IMR-90 (cell line): Measurements from ENCODE around the gene NDUFAF4. TPM values are rescaled to one million over a fixed set of nuclear protein-coding genes. Genes with fewer than 3 reads are reported as not detected.

ENCODE experiments used
- ATAC-seq: fragments of 200-7000 bp; cut with Tn5 transposase; 2 replicates; pipeline ENCODE4 v1.9.1; 2020; ENCODE audit warnings: low read depth, mild to moderate bottlenecking, moderate library complexity
- BruUV-seq: library from RNA; stranded (reverse); fragments of 400-500 nt; replicated peaks from 2 replicates; lab custom pipeline; 2021; lab: Mats Ljungman, UMichigan
- CTCF ChIA-PET: fragments of 300-600 bp; formaldehyde crosslinking; extraction: SDS; loops from one replicate; lab custom pipeline; 2021; ENCODE audit warnings: antibody characterized with exemption; lab: Yijun Ruan, JAX
- POLR2A ChIA-PET: fragments of 300-600 bp; sonication (Branson Sonifier 250); formaldehyde crosslinking; loops from one replicate; lab custom pipeline; 2022; ENCODE audit warnings: antibody characterized with exemption; ENCODE audit not compliant: unreplicated experiment; lab: Charles Lee
- DNase-seq: peaks from one replicate; pipeline ENCODE4 v3.0.0; 2013
- H2AFZ ChIP-seq: replicated peaks from 2 replicates; pipeline ENCODE3; 2013; ENCODE audit warnings: low read length, mild to moderate bottlenecking; ENCODE audit not compliant: poor library complexity
- H2AK5ac ChIP-seq: 2 replicates; pipeline ENCODE4 v1.6.1; 2013; ENCODE audit warnings: low read depth, low read length, inconsistent platforms
- H2AK9ac ChIP-seq: replicated peaks from 2 replicates; pipeline ENCODE3; 2013; ENCODE audit warnings: mild to moderate bottlenecking, low read depth, low read length, moderate library complexity; ENCODE audit not compliant: poor library complexity
- H2BK120ac ChIP-seq: 2 replicates; pipeline ENCODE4 v1.6.1; 2013; ENCODE audit warnings: low read depth, low read length, inconsistent platforms
- H2BK15ac ChIP-seq: 3 replicates; pipeline ENCODE4 v1.6.1; 2013; ENCODE audit warnings: low read depth, low read length, inconsistent platforms
- H2BK20ac ChIP-seq: 2 replicates; pipeline ENCODE4 v1.6.1; 2013; ENCODE audit warnings: low read depth, mild to moderate bottlenecking, inconsistent platforms, low read length, moderate library complexity
- H2BK5ac ChIP-seq: 2 replicates; pipeline ENCODE4 v1.6.1; 2013; ENCODE audit warnings: mild to moderate bottlenecking, low read depth, low read length, inconsistent platforms; ENCODE audit not compliant: poor library complexity, severe bottlenecking
- H3K14ac ChIP-seq: replicated peaks from 2 replicates; pipeline ENCODE4 v1.6.1; 2013; ENCODE audit warnings: low read depth, low read length, inconsistent platforms
- H3K18ac ChIP-seq: 2 replicates; pipeline ENCODE4 v1.6.1; 2013; ENCODE audit warnings: low read depth, low read length, control low read depth
- H3K23ac ChIP-seq: 2 replicates; pipeline ENCODE4 v1.6.1; 2013; ENCODE audit warnings: low read depth, low read length, inconsistent platforms
- H3K27ac ChIP-seq: 2 replicates; pipeline ENCODE4 v1.5.1; 2013; ENCODE audit warnings: mild to moderate bottlenecking, control low read depth, low read length; ENCODE audit not compliant: insufficient read depth
- H3K27me3 ChIP-seq: 2 replicates; pipeline ENCODE4 v1.6.1; 2013; ENCODE audit warnings: low read length; ENCODE audit not compliant: control insufficient read depth, insufficient read depth
- H3K36me3 ChIP-seq: 2 replicates; pipeline ENCODE4 v1.6.1; 2013; ENCODE audit warnings: low read length, mixed read lengths; ENCODE audit not compliant: control insufficient read depth, insufficient read depth
- H3K4ac ChIP-seq: 2 replicates; pipeline ENCODE4 v1.6.1; 2013; ENCODE audit warnings: low read depth, low read length, inconsistent platforms
- H3K4me1 ChIP-seq: 2 replicates; pipeline ENCODE4 v1.6.1; 2013; ENCODE audit warnings: low read length, mixed read lengths; ENCODE audit not compliant: control insufficient read depth, insufficient read depth
- H3K4me2 ChIP-seq: 2 replicates; pipeline ENCODE4 v1.6.1; 2013; ENCODE audit warnings: low read depth, mild to moderate bottlenecking, control low read depth, low read length, moderate library complexity
- H3K4me3 ChIP-seq: 2 replicates; pipeline ENCODE4 v1.5.1; 2013; ENCODE audit warnings: low read depth, mild to moderate bottlenecking, control low read depth, low read length, moderate library complexity; ENCODE audit not compliant: insufficient read depth
- H3K56ac ChIP-seq: 2 replicates; pipeline ENCODE4 v1.6.1; 2013; ENCODE audit warnings: low read length, inconsistent platforms; ENCODE audit not compliant: insufficient read depth; ENCODE audit errors: extremely low read depth
- H3K79me1 ChIP-seq, 2 experiments: 2 replicates each; pipeline ENCODE4 v1.6.1; 2013; ENCODE audit warnings: low read length in 2 of 2, inconsistent platforms in 1 of 2, low read depth in 1 of 2
- H3K9ac ChIP-seq: 2 replicates; pipeline ENCODE4 v1.6.1; 2013; ENCODE audit warnings: low read depth, low read length, control low read depth
- H3K9me1 ChIP-seq: 2 replicates; pipeline ENCODE4 v1.6.1; 2013; ENCODE audit warnings: low read length, inconsistent platforms; ENCODE audit not compliant: insufficient read depth
- H3K9me3 ChIP-seq: 2 replicates; pipeline ENCODE4 v1.6.1; 2013; ENCODE audit warnings: low read length; ENCODE audit not compliant: control insufficient read depth, insufficient read depth
- H4K20me1 ChIP-seq: 2 replicates; pipeline ENCODE4 v1.6.1; 2013; ENCODE audit warnings: low read length, inconsistent platforms; ENCODE audit not compliant: insufficient read depth
- H4K5ac ChIP-seq: 2 replicates; pipeline ENCODE4 v1.6.1; 2013; ENCODE audit warnings: mild to moderate bottlenecking, low read depth, low read length, control low read depth
- H4K8ac ChIP-seq, 2 experiments: 2 replicates each; pipeline ENCODE4 v1.6.1; 2013; ENCODE audit warnings: low read depth in 2 of 2, low read length in 2 of 2, control low read depth in 1 of 2, inconsistent platforms in 1 of 2
- H4K91ac ChIP-seq: 2 replicates; pipeline ENCODE4 v1.6.1; 2013; ENCODE audit warnings: low read depth, low read length, inconsistent platforms; ENCODE audit not compliant: insufficient read depth
- CEBPB ChIP-seq: IDR thresholded peaks from 2 replicates; pipeline ENCODE4 v1.6.1; 2012; ENCODE audit warnings: low read depth, low read length, improper control_type of control experiment
- CTCF ChIP-seq: conservative IDR thresholded peaks from 2 replicates; pipeline ENCODE4 v1.5.1; 2012; ENCODE audit warnings: mild to moderate bottlenecking, low read depth, low read length, improper control_type of control experiment
- MAFK ChIP-seq: IDR thresholded peaks from 2 replicates; pipeline ENCODE4 v1.6.1; 2012; ENCODE audit warnings: low read depth, low read length, improper control_type of control experiment
- RCOR1 ChIP-seq: IDR thresholded peaks from 2 replicates; pipeline ENCODE4 v1.6.1; 2012; ENCODE audit warnings: mild to moderate bottlenecking, low read length, improper control_type of control experiment; ENCODE audit not compliant: insufficient replicate concordance
- SMC3 ChIP-seq: fragments of 150-350 bp; IDR thresholded peaks from 2 replicates; pipeline ENCODE4 v1.6.1; 2016; ENCODE audit warnings: low read depth, mild to moderate bottlenecking, antibody characterized with exemption, low read length, moderate library complexity
- WGBS, 2 experiments: methylation state at CpG; one replicate each; pipeline versions ENCODE4 v1.1.5 to v1.1.7; 2013; ENCODE audit warnings: missing lambda C conversion rate in 2 of 2; ENCODE audit not compliant: insufficient read length in 1 of 2; ENCODE audit errors: extremely low coverage in 2 of 2; 5-methylcytosine and 5-hydroxymethylcytosine counted together
- dilution Hi-C: fragments of 300-500 bp; cut with HindIII; formaldehyde crosslinking; loops from one replicate; pipeline ENCODE4 v1.14.3; 2018; ENCODE audit warnings: low sequenced_read_pairs; ENCODE audit not compliant: unreplicated experiment
- in situ Hi-C: fragments of 300-500 bp; cut with MboI; formaldehyde crosslinking; loops from 3 replicates; pipeline ENCODE4 v1.14.3; 2019; ENCODE audit warnings: low sequenced_read_pairs, inconsistent platforms, mixed read lengths
- intact Hi-C: fragments of 100-400 bp; cut with micrococcal nuclease; formaldehyde crosslinking; loops from 2 replicates; pipeline ENCODE4 v1.10.0; 2022
- polyA plus RNA-seq, 3 experiments: library from polyadenylated mRNA; depleted of rRNA; stranded (reverse); fragments of >200 nt; gene quantifications; 2 replicates each; pipeline ENCODE4 v1.2.3, GENCODE V29; 2012; ENCODE audit warnings: low replicate concordance in 1 of 3
- total RNA-seq: library from RNA; depleted of rRNA; stranded (reverse); fragments of >200 nt; gene quantifications from 2 replicates; pipeline ENCODE4 v1.2.3, GENCODE V29; 2012

NDUFAF4 gene
- total and polyA plus RNA-seq, 2 of the 4 experiments (the other 2 are of a cell fraction), result 6.3 to 13.4 TPM

DNA sequence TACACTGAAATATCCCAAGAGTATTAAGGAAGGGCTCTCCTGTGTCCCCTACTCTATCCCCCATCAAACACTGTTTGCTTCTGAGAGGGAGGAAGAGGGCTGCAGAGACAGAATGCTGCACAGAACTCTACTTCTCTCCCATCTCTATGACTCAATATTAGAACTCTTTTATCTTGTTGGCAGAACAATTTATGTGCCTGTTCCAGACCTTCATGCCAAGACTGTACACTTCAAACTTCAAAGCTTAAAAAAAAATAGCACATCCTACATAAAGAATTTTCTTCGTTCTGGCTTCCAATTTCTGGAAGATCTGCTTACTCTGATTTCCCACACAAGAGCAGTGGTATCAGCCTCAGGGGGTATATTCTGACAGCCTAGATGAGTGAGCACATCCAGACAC is 40.8 kb downstream of the NDUFAF4 start:
- no peaks in the 10 kb centered on the region for H3K4me1 ChIP-seq
- no peaks in the 10 kb centered on the region for H4K20me1 ChIP-seq
- no peak overlapping the region for H3K23ac ChIP-seq
- POLR2A ChIA-PET, result no interaction called here
- H3K79me1 ChIP-seq, result no peaks in the 10 kb centered on the region
- WGBS, 2 experiments, result no CpG with 5 or more reads among the region's 1 CpG
- H4K5ac ChIP-seq, result no peak overlapping the region
- DNase-seq (no peak), ATAC-seq (no peak)
- dilution Hi-C loops (no loop called here), intact Hi-C loops (no loop called here), in situ Hi-C loops (no loop called here)
- no peak overlapping the region for H2AK5ac ChIP-seq
- no peak overlapping the region for H3K56ac ChIP-seq
- CTCF ChIA-PET, result no interaction called here
- no peak overlapping the region for H3K27ac ChIP-seq
- H3K14ac ChIP-seq, result no peak overlapping the region
- no peak overlapping the region for H4K91ac ChIP-seq
- no peak overlapping the region for H2AFZ ChIP-seq
- BruUV-seq, result no TSS peak
- no peaks in the 10 kb centered on the region for H3K9me1 ChIP-seq
- H2AK9ac ChIP-seq, result no peak overlapping the region
- no peak overlapping the region for H3K4ac ChIP-seq
- no peak for TF ChIP-seq RCOR1
- no peak for TF ChIP-seq CEBPB
- no peak for TF ChIP-seq SMC3
- no peak for TF ChIP-seq CTCF
- no peak for TF ChIP-seq MAFK
- no peak overlapping the region for H2BK120ac ChIP-seq
- no peaks in the 10 kb centered on the region for H3K36me3 ChIP-seq
- no peak overlapping the region for H3K4me2 ChIP-seq
- peaks cover 3% of the 10 kb centered on the region for H3K27me3 ChIP-seq
- H3K9ac ChIP-seq, result no peak overlapping the region
- H2BK5ac ChIP-seq, result no peak overlapping the region
- no peak overlapping the region for H3K4me3 ChIP-seq
- H2BK20ac ChIP-seq, result no peak overlapping the region
- H2BK15ac ChIP-seq, result no peak overlapping the region
- no peak overlapping the region for H3K18ac ChIP-seq
- no peaks in the 10 kb centered on the region for H3K9me3 ChIP-seq
- H4K8ac ChIP-seq, result no peak overlapping the region
